Hippocampal formation (tissue), 2 donors: ENCODE measurements around the gene ERGIC1.
"Not testable (repeated sequence)": the region's sequence is repeated elsewhere in the genome, so short reads cannot be mapped to it uniquely, and the experiment has no call there.

Experiments
- DNase-seq, 2 donors: peaks; one replicate each; lab custom pipeline; 2025; lab: John Stamatoyannopoulos, UW

ERGIC1 gene

GRCh38 chr5:172847584-172847983 is 13.5 kb downstream of the ERGIC1 start:
- DNase-seq, result not testable (repeated sequence)

- no peak for DNase-seq
These were observed 14.4 kb downstream of the ERGIC1 start for GRCh38 chr5:172848419-172848818.

GRCh38 chr5:172849606-172850453 is 15.8 kb downstream of the ERGIC1 start:
- DNase-seq, result no peak

- DNase-seq, result no peak
These were observed 16.4 kb downstream of the ERGIC1 start for GRCh38 chr5:172850454-172850797.

- DNase-seq, result not testable (repeated sequence)
These were observed 17.2 kb downstream of the ERGIC1 start for GRCh38 chr5:172851254-172851653.

GRCh38 chr5:172852490-172853354 is 18.7 kb downstream of the ERGIC1 start:
- no peak for DNase-seq

- no peak for DNase-seq
These were observed 19.4 kb downstream of the ERGIC1 start for GRCh38 chr5:172853355-172853975.

- DNase-seq, result no peak
These were observed 20.4 kb downstream of the ERGIC1 start for GRCh38 chr5:172854451-172854871.

GRCh38 chr5:172854971-172855370 is 20.9 kb downstream of the ERGIC1 start:
- DNase-seq, result no peak

GRCh38 chr5:172855597-172856292 is 21.7 kb downstream of the ERGIC1 start:
- DNase-seq, result no peak

- DNase-seq, result no peak
These were observed 22.3 kb downstream of the ERGIC1 start for GRCh38 chr5:172856336-172856735.

- no peak for DNase-seq
These were observed 23.9 kb downstream of the ERGIC1 start for GRCh38 chr5:172857982-172858381.

- no peak for DNase-seq
These were observed 24.5 kb downstream of the ERGIC1 start for GRCh38 chr5:172858511-172858989.

- no peak for DNase-seq
These were observed 25.1 kb downstream of the ERGIC1 start for GRCh38 chr5:172858990-172859811.

GRCh38 chr5:172859966-172860365 is 25.9 kb downstream of the ERGIC1 start:
- no peak for DNase-seq

GRCh38 chr5:172860520-172861443 is 26.7 kb downstream of the ERGIC1 start:
- peak; percentile 64 to 79 for DNase-seq

- no peak for DNase-seq
These were observed 27.4 kb downstream of the ERGIC1 start for GRCh38 chr5:172861461-172861860.

GRCh38 chr5:172862165-172862801 is 28.2 kb downstream of the ERGIC1 start:
- DNase-seq, result no peak

GRCh38 chr5:172864171-172864570 is 30.1 kb downstream of the ERGIC1 start:
- not testable (repeated sequence) for DNase-seq
